GM12801 (cell line): ENCODE results near the gene CHD1.

Experiments used
- TF ChIP-seq, protein P1 (sequence below): IDR thresholded peaks from one replicate; pipeline ENCODE4 v1.5.1; 2011; ENCODE audit warnings: control low read depth; ENCODE audit not compliant: insufficient read length; ENCODE audit errors: extremely low read depth

The CHD1 gene

DNA sequence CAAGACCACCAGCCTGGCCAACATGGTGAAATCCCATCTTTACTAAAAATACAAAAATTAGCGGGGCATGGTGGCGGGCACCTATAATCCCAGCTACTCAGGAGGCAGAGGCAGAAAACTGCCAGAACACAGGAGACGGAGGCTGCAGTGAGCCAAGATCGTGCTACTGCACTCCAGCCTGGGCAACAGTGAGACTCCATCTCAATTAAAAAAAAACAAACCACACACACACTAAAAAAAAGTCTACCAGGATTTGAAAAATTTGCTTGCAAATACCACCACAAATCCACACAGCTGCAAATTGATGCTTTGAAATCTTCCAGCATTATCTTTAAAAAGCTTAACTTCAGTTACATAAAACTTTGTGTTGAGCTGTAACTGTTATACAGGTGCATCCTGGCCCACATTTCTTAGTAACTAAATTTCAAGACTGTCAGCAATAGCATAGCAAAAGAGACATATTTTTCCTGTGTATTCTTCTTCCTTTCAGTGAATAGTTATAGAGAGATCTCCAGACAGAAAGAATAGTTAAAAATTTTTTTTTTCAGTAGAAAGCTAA is 6.8 kb downstream of the CHD1 start:
- TF ChIP-seq, protein P1, sequence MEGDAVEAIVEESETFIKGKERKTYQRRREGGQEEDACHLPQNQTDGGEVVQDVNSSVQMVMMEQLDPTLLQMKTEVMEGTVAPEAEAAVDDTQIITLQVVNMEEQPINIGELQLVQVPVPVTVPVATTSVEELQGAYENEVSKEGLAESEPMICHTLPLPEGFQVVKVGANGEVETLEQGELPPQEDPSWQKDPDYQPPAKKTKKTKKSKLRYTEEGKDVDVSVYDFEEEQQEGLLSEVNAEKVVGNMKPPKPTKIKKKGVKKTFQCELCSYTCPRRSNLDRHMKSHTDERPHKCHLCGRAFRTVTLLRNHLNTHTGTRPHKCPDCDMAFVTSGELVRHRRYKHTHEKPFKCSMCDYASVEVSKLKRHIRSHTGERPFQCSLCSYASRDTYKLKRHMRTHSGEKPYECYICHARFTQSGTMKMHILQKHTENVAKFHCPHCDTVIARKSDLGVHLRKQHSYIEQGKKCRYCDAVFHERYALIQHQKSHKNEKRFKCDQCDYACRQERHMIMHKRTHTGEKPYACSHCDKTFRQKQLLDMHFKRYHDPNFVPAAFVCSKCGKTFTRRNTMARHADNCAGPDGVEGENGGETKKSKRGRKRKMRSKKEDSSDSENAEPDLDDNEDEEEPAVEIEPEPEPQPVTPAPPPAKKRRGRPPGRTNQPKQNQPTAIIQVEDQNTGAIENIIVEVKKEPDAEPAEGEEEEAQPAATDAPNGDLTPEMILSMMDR = no peak

DNA sequence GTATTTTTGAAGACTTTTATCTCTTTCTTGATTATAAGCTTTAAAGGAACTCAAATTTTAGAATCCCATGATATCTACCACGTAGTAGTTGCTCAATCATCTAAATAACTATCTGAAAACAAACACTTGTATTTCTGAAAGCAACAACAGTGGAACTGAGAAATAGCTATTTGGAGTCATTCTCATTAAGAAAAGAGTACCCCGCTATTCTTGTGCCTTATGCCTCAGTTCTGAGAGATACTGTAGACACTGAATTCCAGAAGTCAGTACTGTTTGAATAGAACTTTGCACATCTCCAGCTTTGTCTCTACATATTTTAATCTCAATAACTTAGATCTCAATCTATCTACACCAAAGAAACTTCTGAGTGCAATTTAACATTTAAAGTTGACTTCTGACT is 11.4 kb downstream of the CHD1 start:
- TF ChIP-seq, protein P1 = no peak

GRCh38 chr5:98916540-98916939 is 12.3 kb downstream of the CHD1 start:
- TF ChIP-seq, protein P1 = no peak

DNA sequence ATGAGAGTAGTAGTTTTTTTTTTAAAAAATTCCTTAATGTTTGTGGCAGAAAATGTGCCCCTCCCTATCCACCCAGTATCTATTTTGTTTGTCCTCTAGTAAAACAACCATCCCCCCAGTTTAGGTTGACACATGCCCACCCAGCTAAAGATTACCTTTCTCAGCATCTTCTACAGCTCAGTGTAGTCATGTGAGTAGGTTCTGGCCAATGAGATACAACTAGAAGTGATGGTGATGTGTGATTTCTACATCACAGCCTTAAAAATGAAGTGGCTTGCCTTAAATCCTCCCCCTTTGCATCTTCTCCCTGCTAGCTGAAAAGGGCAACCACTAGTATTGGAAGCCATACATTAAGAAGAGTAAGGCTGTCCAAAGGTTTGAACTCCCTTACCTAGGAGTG is 14.9 kb downstream of the CHD1 start:
- TF ChIP-seq, protein P1 = no peak

- TF ChIP-seq, protein P1 = no peak
Measured at GRCh38 chr5:98911280-98912040, 17.3 kb downstream of the CHD1 start.

DNA sequence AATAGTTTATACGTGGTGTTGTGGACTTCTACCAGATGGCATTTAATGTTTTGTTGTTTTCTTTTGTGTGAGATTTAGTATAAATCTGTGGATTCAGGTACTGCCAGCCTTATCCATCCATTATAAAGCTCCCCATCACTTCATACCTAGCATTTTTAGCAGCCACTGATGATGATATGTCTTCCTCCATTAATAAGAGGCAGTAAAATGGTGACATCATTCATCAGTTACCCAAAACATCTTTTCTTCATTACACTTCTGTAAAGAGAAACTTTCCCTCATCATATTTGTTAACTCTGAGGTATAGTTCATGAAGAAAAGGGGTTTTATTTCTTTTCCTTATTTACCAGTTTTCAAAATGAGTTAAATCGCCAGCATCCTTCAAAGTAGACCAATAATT is 19.4 kb downstream of the CHD1 start:
- TF ChIP-seq, protein P1 = no peak

DNA sequence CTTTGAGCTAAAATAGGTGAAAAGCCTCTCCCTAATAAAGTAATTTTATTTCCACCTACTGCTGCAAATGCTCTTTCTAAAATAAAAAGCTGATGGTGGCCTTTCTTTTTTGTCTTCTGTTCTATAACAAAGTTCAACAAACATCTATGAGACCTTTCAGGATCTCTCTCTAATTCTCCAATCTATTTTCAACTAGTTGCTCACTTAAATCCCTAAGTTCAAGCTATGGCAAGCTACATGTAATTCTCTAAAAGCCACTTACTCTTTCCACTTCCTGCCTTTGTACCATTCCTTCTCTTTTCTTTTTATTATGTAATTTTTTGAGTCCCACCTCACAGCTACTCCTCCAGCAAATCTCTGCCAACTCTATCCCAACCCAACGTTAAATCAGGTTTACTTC is 20.9 kb downstream of the CHD1 start:
- TF ChIP-seq, protein P1 = no peak
